Retinal pigment epithelial cell (primary cell): ENCODE data around the gene CEP192.

Source experiments
- DNase-seq: peaks from one replicate; pipeline ENCODE4 v3.0.0-alpha.2; 2010; ENCODE audit warnings: low read depth
- H3K4me3 ChIP-seq: 2 replicates; pipeline ENCODE4 v1.5.1; 2011; ENCODE audit warnings: mild to moderate bottlenecking, low read length, control low read depth, moderate library complexity
- TF ChIP-seq, protein P1 (sequence below): conservative IDR thresholded peaks from 2 replicates; pipeline ENCODE4 v1.5.1; 2011; ENCODE audit warnings: low read depth, low read length, control low read depth, inconsistent platforms

CEP192 gene

DNA sequence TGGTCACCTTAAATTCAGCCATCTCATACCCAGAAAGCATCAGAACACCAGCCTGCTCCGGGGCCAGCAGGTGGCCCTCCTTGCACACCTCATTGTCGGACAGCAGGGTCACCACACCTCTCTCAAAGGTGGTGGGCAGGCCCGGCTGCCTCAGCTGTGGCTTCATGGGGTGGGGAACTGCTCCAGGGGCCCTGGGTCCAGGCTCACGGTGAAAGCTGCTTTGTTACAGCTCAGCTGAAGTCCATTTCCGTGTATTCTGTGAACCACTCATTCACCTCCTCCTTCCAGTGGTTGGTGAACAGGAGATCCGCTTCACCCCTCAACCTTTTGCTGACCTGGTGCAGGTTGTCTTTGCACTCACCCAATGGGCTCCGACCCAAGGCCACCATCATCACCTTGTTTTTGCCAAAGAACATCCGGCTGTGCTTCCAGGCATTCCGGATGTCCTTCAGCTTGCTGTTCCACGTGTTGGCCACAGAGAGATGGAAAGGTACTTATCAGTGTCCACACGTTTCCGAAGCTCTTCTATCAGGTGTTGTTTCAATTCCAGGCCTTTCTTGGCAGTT lies 148.8 kb downstream of the CEP192 start:
- no peak for DNase-seq
- TF ChIP-seq, protein P1, sequence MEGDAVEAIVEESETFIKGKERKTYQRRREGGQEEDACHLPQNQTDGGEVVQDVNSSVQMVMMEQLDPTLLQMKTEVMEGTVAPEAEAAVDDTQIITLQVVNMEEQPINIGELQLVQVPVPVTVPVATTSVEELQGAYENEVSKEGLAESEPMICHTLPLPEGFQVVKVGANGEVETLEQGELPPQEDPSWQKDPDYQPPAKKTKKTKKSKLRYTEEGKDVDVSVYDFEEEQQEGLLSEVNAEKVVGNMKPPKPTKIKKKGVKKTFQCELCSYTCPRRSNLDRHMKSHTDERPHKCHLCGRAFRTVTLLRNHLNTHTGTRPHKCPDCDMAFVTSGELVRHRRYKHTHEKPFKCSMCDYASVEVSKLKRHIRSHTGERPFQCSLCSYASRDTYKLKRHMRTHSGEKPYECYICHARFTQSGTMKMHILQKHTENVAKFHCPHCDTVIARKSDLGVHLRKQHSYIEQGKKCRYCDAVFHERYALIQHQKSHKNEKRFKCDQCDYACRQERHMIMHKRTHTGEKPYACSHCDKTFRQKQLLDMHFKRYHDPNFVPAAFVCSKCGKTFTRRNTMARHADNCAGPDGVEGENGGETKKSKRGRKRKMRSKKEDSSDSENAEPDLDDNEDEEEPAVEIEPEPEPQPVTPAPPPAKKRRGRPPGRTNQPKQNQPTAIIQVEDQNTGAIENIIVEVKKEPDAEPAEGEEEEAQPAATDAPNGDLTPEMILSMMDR: peak; percentile 19
- H3K4me3 ChIP-seq: no peak overlapping the region

DNA sequence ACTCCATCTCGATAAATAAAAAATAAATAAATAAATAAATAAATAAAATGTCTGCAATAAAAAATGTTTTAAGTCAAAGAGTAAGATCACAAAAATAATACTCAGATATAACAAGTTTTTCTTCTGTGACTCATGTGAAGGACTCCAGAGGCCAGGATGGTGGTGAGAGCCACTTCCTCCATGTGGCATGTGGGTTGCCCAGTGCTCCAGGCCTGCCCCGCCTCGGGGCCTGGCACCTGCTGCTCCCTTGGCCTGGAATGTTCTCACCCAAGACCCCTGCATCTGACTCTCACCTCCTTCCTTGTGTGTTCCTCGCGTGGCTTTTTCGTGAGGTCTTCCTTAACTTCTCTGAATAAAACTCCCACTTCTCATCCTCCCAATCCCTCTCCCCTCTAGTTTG lies 150.0 kb downstream of the CEP192 start:
- TF ChIP-seq, protein P1: no peak
- no peak for DNase-seq
- H3K4me3 ChIP-seq: no peak overlapping the region

DNA sequence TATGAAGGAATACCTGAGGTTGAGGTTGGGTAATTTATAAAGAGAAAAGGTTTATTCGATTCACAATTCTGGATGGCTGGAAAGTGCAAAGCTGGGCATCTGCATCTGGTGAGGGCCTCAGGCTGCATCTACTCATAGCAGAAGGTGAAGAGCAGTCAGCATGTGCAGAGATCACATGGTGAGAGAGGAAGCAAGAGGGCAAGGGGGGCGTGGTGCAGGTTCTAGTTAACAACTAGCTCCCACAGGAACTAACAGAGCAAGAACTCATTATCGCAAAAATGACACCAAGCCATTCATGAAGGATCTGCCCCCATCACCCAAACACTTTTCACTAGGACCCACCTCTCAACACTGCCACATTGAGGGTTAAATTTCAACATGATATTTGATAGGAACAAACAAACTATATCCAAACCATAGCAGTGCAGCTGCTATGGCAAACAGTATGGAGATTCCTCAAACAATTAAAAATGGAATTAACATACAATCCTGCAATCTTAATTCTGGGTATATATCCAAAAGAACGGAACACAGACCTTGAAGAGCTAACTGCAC lies 154.6 kb downstream of the CEP192 start:
- TF ChIP-seq, protein P1: no peak
- no peak for DNase-seq
- H3K4me3 ChIP-seq: no peak overlapping the region

DNA sequence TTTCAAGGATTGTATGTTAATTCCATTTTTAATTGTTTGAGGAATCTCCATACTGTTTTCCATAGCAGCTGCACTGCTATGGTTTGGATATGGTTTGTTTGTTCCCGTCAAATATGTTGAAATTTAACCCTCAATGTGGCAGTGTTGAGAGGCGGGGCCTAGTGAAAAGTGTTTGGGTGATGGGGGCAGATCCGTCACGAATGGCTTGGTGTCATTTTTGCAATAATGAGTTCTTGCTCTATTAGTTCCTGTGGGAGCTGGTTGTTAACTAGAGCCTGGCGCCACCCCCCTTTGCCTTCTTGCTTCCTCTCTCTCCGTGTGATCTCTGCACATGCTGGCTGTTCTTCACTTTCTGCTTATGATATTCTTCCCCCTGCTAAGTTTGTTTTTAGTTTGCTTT lies 156.0 kb downstream of the CEP192 start:
- TF ChIP-seq, protein P1: no peak
- DNase-seq: no peak
- no peak overlapping the region for H3K4me3 ChIP-seq

DNA sequence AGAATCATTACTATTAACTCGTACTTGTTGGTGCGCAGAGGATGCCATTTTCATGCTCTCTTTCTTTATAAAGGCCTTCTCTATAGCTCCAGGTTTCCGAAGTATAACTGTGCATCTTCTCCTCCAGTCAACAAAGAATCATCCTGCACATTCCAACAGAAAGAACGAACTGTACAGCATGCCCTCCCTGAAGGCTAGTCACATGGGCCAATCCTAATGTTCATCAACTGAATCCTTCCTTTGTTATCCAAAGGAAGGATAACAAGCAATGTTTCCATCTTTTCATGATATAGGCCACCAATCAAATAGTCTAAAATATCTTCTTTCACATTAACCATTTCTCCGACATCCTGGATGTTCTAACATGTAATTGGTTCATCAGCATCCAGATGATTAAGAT lies 160.5 kb downstream of the CEP192 start:
- H3K4me3 ChIP-seq: no peak overlapping the region
- no peak for DNase-seq
- TF ChIP-seq, protein P1: no peak

DNA sequence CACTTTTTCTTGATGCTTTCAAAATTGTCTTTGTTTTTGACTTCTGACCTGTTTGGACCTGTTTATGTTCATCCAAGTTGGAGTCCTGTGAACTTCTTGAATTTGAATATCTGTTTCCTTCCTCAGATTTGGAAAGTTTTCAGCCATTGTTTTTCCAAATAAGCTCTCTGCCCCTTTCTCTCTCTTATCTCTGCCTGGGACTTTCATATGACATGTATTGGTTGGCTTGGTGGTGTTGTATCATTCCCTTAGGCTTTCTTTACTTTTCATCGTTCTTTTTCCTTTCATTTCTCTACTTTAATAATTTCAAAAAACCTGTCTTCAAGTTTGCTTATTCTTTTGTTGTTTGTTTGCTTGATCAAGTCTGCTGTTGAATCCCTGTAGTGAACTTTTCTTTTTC lies 167.3 kb downstream of the CEP192 start:
- no peak for DNase-seq
- TF ChIP-seq, protein P1: no peak
- no peak overlapping the region for H3K4me3 ChIP-seq

DNA sequence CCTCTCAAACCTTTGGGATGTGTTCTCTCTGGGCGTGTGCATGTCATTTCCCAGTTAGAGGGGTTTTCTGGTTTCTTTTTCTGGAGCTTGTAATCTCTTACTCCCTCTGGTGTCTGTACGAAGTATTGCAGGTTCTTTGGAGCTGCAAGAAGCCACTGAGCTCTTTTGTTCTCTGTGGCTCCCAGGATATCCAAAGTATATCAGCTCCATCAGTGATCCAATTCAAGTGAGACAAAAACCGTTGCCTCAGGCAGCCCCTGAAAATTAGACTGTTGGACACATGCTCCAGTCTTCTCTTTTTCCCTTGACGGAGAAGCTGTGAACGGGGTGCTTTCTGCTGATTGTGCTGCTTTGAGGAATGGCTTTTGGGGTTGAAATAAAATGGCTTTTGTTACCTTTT lies 168.4 kb downstream of the CEP192 start:
- H3K4me3 ChIP-seq: no peak overlapping the region
- no peak for DNase-seq
- TF ChIP-seq, protein P1: peak; percentile 79
